ENCODE data around the gene KLRG1.

GRCh38 chr12:9051158-9051550 is 61.8 kb downstream of the KLRG1 start:
- TF ChIP-seq CTCF (conservative IDR thresholded peaks at IDR 0.05; ENCODE audit: low read length): no peak
- no peak for TF ChIP-seq EZH2phosphoT487 (IDR thresholded peaks at IDR 0.05; ENCODE audit: borderline replicate concordance, low read depth, low read length)

Measured in OCI-LY7 (cell line).